Measurements from ENCODE around the gene CACHD1.

- TF ChIP-seq POLR2AphosphoS5 (IDR thresholded peaks at IDR 0.05; ENCODE audit: low read depth, low read length) (no peak), REST (IDR thresholded peaks at IDR 0.05; ENCODE audit: insufficient read depth in 1 of 2, low read depth in 2 of 2, low read length in 1 of 2) (no peak), CTCF (IDR thresholded peaks at IDR 0.05) (no peak), TCF7L2 (IDR thresholded peaks at IDR 0.05; ENCODE audit: low read depth, low read length) (no peak), SIN3A (IDR thresholded peaks at IDR 0.05; ENCODE audit: borderline replicate concordance, insufficient read depth, low read depth, low read length) (no peak)
Measured at GRCh38 chr1:64524614-64525013, 54.7 kb downstream of the CACHD1 start.
